Natural killer cell (primary cell): ENCODE results near the gene PPP1R9A. TPM values are rescaled to one million over a fixed set of nuclear protein-coding genes. Genes with fewer than 3 reads are reported as not detected.

Experiments used
- ATAC-seq, 3 donors: fragments of 150-1000 bp in 2 of 3; fragments of 200-7000 bp in 1 of 3; cut with Tn5 transposase; 1 replicate in 1 of 3; 2 replicates in 2 of 3; pipeline ENCODE4 v1.10.0; 2021; ENCODE audit warnings: mild to moderate bottlenecking in 2 of 3, moderate library complexity in 2 of 3
- DNase-seq, 2 donors: peaks; one replicate each; pipeline versions ENCODE4 v3.0.0 to v3.0.0-alpha.2; 2013 to 2021; ENCODE audit warnings: mixed read lengths in 1 of 2
- H3K27ac ChIP-seq: one replicate; pipeline ENCODE4 v1.5.1; 2013; ENCODE audit warnings: mild to moderate bottlenecking, low read length
- H3K27me3 ChIP-seq: one replicate; pipeline ENCODE4 v1.6.1; 2013; ENCODE audit warnings: low read length; ENCODE audit not compliant: control insufficient read depth, insufficient read depth
- H3K36me3 ChIP-seq: one replicate; pipeline ENCODE4 v1.6.1; 2013; ENCODE audit warnings: low read length; ENCODE audit not compliant: control insufficient read depth, insufficient read depth
- H3K4me1 ChIP-seq: one replicate; pipeline ENCODE4 v1.6.1; 2013; ENCODE audit warnings: low read length; ENCODE audit not compliant: control insufficient read depth, insufficient read depth
- H3K4me3 ChIP-seq: one replicate; pipeline ENCODE4 v1.5.1; 2013; ENCODE audit warnings: low read length
- H3K9me3 ChIP-seq: one replicate; pipeline ENCODE4 v1.6.1; 2013; ENCODE audit warnings: low read length; ENCODE audit not compliant: control insufficient read depth, insufficient read depth
- H3K27ac Mint-ChIP-seq, 2 donors: one replicate each; pipeline ENCODE4 v1.8.0; 2022; ENCODE audit warnings: mild to moderate bottlenecking in 2 of 2, mixed read lengths in 2 of 2, moderate library complexity in 1 of 2
- H3K27me3 Mint-ChIP-seq, 2 donors: one replicate each; pipeline ENCODE4 v1.8.0; 2022; ENCODE audit warnings: low read depth in 2 of 2, mixed read lengths in 2 of 2
- H3K36me3 Mint-ChIP-seq: one replicate; pipeline ENCODE4 v1.8.0; 2022; ENCODE audit warnings: mixed read lengths
- H3K4me1 Mint-ChIP-seq, 2 donors: one replicate each; pipeline ENCODE4 v1.8.0; 2022; ENCODE audit warnings: mixed read lengths in 2 of 2
- H3K4me3 Mint-ChIP-seq: one replicate; pipeline ENCODE4 v1.8.0; 2022; ENCODE audit warnings: mild to moderate bottlenecking, moderate library complexity, mixed read lengths
- H3K9me3 Mint-ChIP-seq, 2 donors: one replicate each; pipeline ENCODE4 v1.8.0; 2022; ENCODE audit warnings: mixed read lengths in 2 of 2
- WGBS: methylation state at CpG from one replicate; pipeline ENCODE4 v1.1.7; 2013; ENCODE audit warnings: missing lambda C conversion rate; ENCODE audit not compliant: insufficient coverage; 5-methylcytosine and 5-hydroxymethylcytosine counted together
- intact Hi-C: fragments of 100-400 bp; cut with micrococcal nuclease; formaldehyde crosslinking; loops from one replicate; pipeline ENCODE4 v1.14.2; 2022
- total RNA-seq, 4 donors: library from RNA; stranded (reverse); fragments of 120-200 nt in 1 of 4; gene quantifications; one replicate each; pipeline versions ENCODE4 v1.2.3 to v1.2.4, GENCODE V29; 2013 to 2022
- TF ChIP-seq, protein P1 (sequence below): fragments of 200-600 bp; IDR thresholded peaks from one replicate; pipeline ENCODE4 v1.8.0; 2022; ENCODE audit warnings: antibody characterized with exemption

PPP1R9A gene
- total RNA-seq, 3 donors from 2014 or later (not counting 1 experiment from before 2014, with no cell fraction given), result 1.6 to 6.0 (median 2.0) TPM

GRCh38 chr7:95018021-95018420, 110.6 kb downstream of the PPP1R9A start:
- no peaks in the 10 kb centered on the region for H3K27me3 ChIP-seq
- no peaks in the 10 kb centered on the region for H3K4me1 ChIP-seq
- DNase-seq (no peak), ATAC-seq (no peak)
- no peaks in the 10 kb centered on the region for H3K36me3 ChIP-seq
- Mint-ChIP-seq H3K27me3 (no peaks in the 10 kb centered on the region), H3K36me3 (no peaks in the 10 kb centered on the region), H3K4me3 (no peak overlapping the region), H3K4me1 (no peaks in the 10 kb centered on the region), H3K9me3 (peaks cover 0 to 2% of the 10 kb centered on the region in 2 donors), H3K27ac (no peak overlapping the region)
- intact Hi-C loops, result no loop called here
- H3K9me3 ChIP-seq, result no peaks in the 10 kb centered on the region
- no peak overlapping the region for H3K27ac ChIP-seq
- H3K4me3 ChIP-seq, result no peak overlapping the region
- TF ChIP-seq, protein P1, sequence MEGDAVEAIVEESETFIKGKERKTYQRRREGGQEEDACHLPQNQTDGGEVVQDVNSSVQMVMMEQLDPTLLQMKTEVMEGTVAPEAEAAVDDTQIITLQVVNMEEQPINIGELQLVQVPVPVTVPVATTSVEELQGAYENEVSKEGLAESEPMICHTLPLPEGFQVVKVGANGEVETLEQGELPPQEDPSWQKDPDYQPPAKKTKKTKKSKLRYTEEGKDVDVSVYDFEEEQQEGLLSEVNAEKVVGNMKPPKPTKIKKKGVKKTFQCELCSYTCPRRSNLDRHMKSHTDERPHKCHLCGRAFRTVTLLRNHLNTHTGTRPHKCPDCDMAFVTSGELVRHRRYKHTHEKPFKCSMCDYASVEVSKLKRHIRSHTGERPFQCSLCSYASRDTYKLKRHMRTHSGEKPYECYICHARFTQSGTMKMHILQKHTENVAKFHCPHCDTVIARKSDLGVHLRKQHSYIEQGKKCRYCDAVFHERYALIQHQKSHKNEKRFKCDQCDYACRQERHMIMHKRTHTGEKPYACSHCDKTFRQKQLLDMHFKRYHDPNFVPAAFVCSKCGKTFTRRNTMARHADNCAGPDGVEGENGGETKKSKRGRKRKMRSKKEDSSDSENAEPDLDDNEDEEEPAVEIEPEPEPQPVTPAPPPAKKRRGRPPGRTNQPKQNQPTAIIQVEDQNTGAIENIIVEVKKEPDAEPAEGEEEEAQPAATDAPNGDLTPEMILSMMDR, result no peak
- WGBS, result 89% methylated on average over 1 of the region's 1 CpG

DNA sequence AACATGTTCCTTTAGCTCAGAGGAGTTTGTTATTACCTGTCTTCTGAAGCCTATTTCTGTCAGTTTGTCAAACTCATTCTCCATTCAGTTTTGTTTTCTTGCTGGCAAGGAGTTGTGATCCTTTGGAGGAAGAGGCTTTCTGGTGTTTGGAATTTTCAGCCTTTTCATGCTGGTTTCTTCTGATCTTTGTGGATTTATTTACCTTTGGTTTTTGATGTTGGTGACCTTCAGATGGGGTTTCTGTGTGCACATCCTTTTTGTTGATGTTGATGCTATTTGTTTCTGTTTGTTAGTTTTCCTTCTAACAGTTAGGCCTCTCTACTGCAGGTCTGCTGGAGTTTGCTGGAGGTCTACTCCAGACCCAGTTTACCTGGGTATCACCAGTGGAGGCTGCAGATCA, 118.6 kb downstream of the PPP1R9A start:
- H3K9me3 ChIP-seq, result peaks cover 7% of the 10 kb centered on the region
- H3K4me3 ChIP-seq, result no peak overlapping the region
- no peaks in the 10 kb centered on the region for H3K27me3 ChIP-seq
- DNase-seq (no peak), ATAC-seq (no peak)
- Mint-ChIP-seq H3K27me3 (no peaks in the 10 kb centered on the region), H3K4me1 (peaks cover 13 to 17% of the 10 kb centered on the region in 2 donors), H3K27ac (peak overlapping the region in 1 of 2 donors; percentile 86), H3K9me3 (peaks cover 9 to 14% of the 10 kb centered on the region in 2 donors), H3K36me3 (peaks cover 12% of the 10 kb centered on the region), H3K4me3 (no peak overlapping the region)
- peak overlapping the region; percentile 73 for H3K27ac ChIP-seq
- H3K4me1 ChIP-seq, result peaks cover 12% of the 10 kb centered on the region
- H3K36me3 ChIP-seq, result no peaks in the 10 kb centered on the region
- TF ChIP-seq, protein P1, result no peak
- intact Hi-C loops, result no loop called here

DNA sequence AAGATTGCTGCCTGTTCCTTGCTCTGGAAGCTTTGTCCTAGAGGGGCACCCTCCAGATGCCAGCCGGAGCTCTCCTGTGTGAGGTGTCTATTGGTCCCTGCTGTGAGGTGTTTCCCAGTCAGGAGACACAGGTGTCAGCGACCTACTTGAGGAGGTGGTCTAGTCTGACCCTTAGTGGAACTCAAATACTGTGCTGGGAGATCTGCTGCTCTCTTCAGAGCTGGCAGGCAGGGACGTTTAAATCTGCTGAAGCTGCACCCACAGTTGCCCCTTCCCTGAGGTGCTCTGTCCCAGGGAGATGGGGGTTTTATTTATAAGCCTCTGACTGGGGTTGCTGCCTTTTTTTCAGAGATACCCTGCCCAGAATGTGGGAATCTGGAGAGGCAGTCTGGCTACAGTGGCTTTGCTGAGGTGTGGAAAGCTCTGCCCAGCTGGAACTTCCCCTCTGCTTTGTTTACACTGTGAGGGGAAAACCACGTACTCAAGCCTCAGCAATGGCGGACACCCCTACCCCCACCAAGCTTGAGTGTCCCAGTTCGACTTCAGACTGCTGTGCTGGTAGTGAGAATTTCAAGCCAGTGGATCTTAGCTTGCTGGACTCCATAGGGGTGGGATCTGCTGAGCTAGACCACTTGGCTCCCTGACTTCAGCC, 119.2 kb downstream of the PPP1R9A start:
- peaks cover 13 to 17% of the 10 kb centered on the region in 2 donors for H3K4me1 Mint-ChIP-seq
- WGBS, result 69% methylated on average over 4 of the region's 6 CpGs

More for the DNA sequence above, 119.2 kb downstream of the PPP1R9A start:
- no peaks in the 10 kb centered on the region for H3K36me3 ChIP-seq
- TF ChIP-seq, protein P1, result no peak
- no peak overlapping the region for H3K4me3 ChIP-seq
- H3K4me1 ChIP-seq, result peaks cover 12% of the 10 kb centered on the region
- no peak for DNase-seq
- Mint-ChIP-seq H3K9me3 (peaks cover 9 to 14% of the 10 kb centered on the region in 2 donors), H3K27ac (peak overlapping the region in 1 of 2 donors; percentile 86), H3K36me3 (peaks cover 12% of the 10 kb centered on the region), H3K4me3 (no peak overlapping the region), H3K27me3 (no peaks in the 10 kb centered on the region)
- peak overlapping the region; percentile 73 for H3K27ac ChIP-seq
- intact Hi-C loops, result no loop called here
- no peaks in the 10 kb centered on the region for H3K27me3 ChIP-seq
- peak in 2 of 3 donors; percentile 54 to 67 for ATAC-seq
- H3K9me3 ChIP-seq, result peaks cover 7% of the 10 kb centered on the region
